ENCODE results near the gene CTNNA3.

Gene CTNNA3

GRCh38 chr10:67621834-67622233, 74.2 kb downstream of the CTNNA3 start:
- no peaks in the 10 kb centered on the region for H3K9me3 ChIP-seq (ENCODE audit: insufficient read depth, low read length)

GRCh38 chr10:67618116-67618515, 77.9 kb downstream of the CTNNA3 start:
- Histone ChIP-seq H3K4me2 (ENCODE audit: low read depth, low read length, poor library complexity, severe bottlenecking) (no peak overlapping the region), H3K27me3 (ENCODE audit: low read length) (no peaks in the 10 kb centered on the region), H3K9me3 (ENCODE audit: insufficient read depth, low read length) (no peaks in the 10 kb centered on the region), H4K20me1 (ENCODE audit: low read depth, low read length) (no peaks in the 10 kb centered on the region), H3K4me3 (ENCODE audit: insufficient read depth, low read length, poor library complexity, severe bottlenecking) (no peak overlapping the region), H2AFZ (ENCODE audit: low read depth, low read length, severe bottlenecking) (no peak overlapping the region), H3F3A (ENCODE audit: insufficient read depth) (no peaks in the 10 kb centered on the region), H3K9me2 (replicated peaks; ENCODE audit: insufficient read depth, low read length) (no peaks in the 10 kb centered on the region), H3K36me3 (ENCODE audit: low read length) (no peaks in the 10 kb centered on the region), H3K9ac (ENCODE audit: low read length) (no peak overlapping the region), H3K79me2 (ENCODE audit: insufficient read depth, low read length) (no peaks in the 10 kb centered on the region), H3K27ac (ENCODE audit: low read depth, low read length) (no peak overlapping the region)
- TF ChIP-seq, protein P1, sequence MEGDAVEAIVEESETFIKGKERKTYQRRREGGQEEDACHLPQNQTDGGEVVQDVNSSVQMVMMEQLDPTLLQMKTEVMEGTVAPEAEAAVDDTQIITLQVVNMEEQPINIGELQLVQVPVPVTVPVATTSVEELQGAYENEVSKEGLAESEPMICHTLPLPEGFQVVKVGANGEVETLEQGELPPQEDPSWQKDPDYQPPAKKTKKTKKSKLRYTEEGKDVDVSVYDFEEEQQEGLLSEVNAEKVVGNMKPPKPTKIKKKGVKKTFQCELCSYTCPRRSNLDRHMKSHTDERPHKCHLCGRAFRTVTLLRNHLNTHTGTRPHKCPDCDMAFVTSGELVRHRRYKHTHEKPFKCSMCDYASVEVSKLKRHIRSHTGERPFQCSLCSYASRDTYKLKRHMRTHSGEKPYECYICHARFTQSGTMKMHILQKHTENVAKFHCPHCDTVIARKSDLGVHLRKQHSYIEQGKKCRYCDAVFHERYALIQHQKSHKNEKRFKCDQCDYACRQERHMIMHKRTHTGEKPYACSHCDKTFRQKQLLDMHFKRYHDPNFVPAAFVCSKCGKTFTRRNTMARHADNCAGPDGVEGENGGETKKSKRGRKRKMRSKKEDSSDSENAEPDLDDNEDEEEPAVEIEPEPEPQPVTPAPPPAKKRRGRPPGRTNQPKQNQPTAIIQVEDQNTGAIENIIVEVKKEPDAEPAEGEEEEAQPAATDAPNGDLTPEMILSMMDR (IDR thresholded peaks at IDR 0.05; ENCODE audit: insufficient read depth, low read length, poor library complexity, severe bottlenecking) = no peak
- no peak for TF ChIP-seq EZH2phosphoT487 (conservative IDR thresholded peaks at IDR 0.05; ENCODE audit: low read length)

More at GRCh38 chr10:67621834-67622233, 74.2 kb downstream of the CTNNA3 start:
- Histone ChIP-seq H4K20me1 (ENCODE audit: low read depth, low read length) (no peaks in the 10 kb centered on the region), H2AFZ (ENCODE audit: low read depth, low read length, severe bottlenecking) (no peak overlapping the region), H3K36me3 (ENCODE audit: low read length) (no peaks in the 10 kb centered on the region), H3K9me2 (replicated peaks; ENCODE audit: insufficient read depth, low read length) (no peaks in the 10 kb centered on the region), H3K4me2 (ENCODE audit: low read depth, low read length, poor library complexity, severe bottlenecking) (no peak overlapping the region), H3K27ac (ENCODE audit: low read depth, low read length) (no peak overlapping the region), H3K9ac (ENCODE audit: low read length) (no peak overlapping the region), H3K27me3 (ENCODE audit: low read length) (no peaks in the 10 kb centered on the region), H3F3A (ENCODE audit: insufficient read depth) (no peaks in the 10 kb centered on the region), H3K79me2 (ENCODE audit: insufficient read depth, low read length) (no peaks in the 10 kb centered on the region), H3K4me3 (ENCODE audit: insufficient read depth, low read length, poor library complexity, severe bottlenecking) (no peak overlapping the region)
- TF ChIP-seq, protein P1 (IDR thresholded peaks at IDR 0.05; ENCODE audit: insufficient read depth, low read length, poor library complexity, severe bottlenecking) = no peak
- no peak for TF ChIP-seq EZH2phosphoT487 (conservative IDR thresholded peaks at IDR 0.05; ENCODE audit: low read length)

- Histone ChIP-seq H3K27me3 (ENCODE audit: low read length) (no peaks in the 10 kb centered on the region), H3K9me2 (replicated peaks; ENCODE audit: insufficient read depth, low read length) (no peaks in the 10 kb centered on the region), H3K27ac (ENCODE audit: low read depth, low read length) (no peak overlapping the region), H3K79me2 (ENCODE audit: insufficient read depth, low read length) (no peaks in the 10 kb centered on the region), H3K4me2 (ENCODE audit: low read depth, low read length, poor library complexity, severe bottlenecking) (no peak overlapping the region), H2AFZ (ENCODE audit: low read depth, low read length, severe bottlenecking) (no peak overlapping the region), H3K4me3 (ENCODE audit: insufficient read depth, low read length, poor library complexity, severe bottlenecking) (no peak overlapping the region), H3K9ac (ENCODE audit: low read length) (no peak overlapping the region), H4K20me1 (ENCODE audit: low read depth, low read length) (no peaks in the 10 kb centered on the region), H3K9me3 (ENCODE audit: insufficient read depth, low read length) (no peaks in the 10 kb centered on the region), H3K36me3 (ENCODE audit: low read length) (no peaks in the 10 kb centered on the region), H3F3A (ENCODE audit: insufficient read depth) (no peaks in the 10 kb centered on the region)
- TF ChIP-seq, protein P1 (IDR thresholded peaks at IDR 0.05; ENCODE audit: insufficient read depth, low read length, poor library complexity, severe bottlenecking) = no peak
- no peak for TF ChIP-seq EZH2phosphoT487 (conservative IDR thresholded peaks at IDR 0.05; ENCODE audit: low read length)
Observed at GRCh38 chr10:67612577-67613537, 83.1 kb downstream of the CTNNA3 start.
